Subcutaneous adipose tissue (tissue), 4 donors: ENCODE measurements around the gene SMIM38. TPM values are rescaled to one million over a fixed set of nuclear protein-coding genes. Genes with fewer than 3 reads are reported as not detected.

Experiments used
- CTCF ChIP-seq: fragments of 450-650 bp; IDR thresholded peaks from one replicate; pipeline ENCODE4 v1.5.1; 2016; ENCODE audit warnings: low read depth, mild to moderate bottlenecking, control low read depth, antibody characterized with exemption, moderate library complexity
- total RNA-seq, 4 donors: library from RNA; depleted of rRNA; stranded (reverse); fragments of >200 nt; gene quantifications; one replicate each; pipeline ENCODE4 v1.1.0, GENCODE V29; 2016

Gene SMIM38
- total RNA-seq, 4 donors from 2014 or later = 0.44 to 1.2 (median 1.1) TPM; not detected in 1

GRCh38 chr11:69166218-69167115, 10.7 kb downstream of the SMIM38 start:
- TF ChIP-seq CTCF = no peak

GRCh38 chr11:69167130-69167915, 11.6 kb downstream of the SMIM38 start:
- no peak for TF ChIP-seq CTCF

- TF ChIP-seq CTCF = no peak
Measured at GRCh38 chr11:69167916-69168691, 12.4 kb downstream of the SMIM38 start.

GRCh38 chr11:69169479-69169878, 13.7 kb downstream of the SMIM38 start:
- TF ChIP-seq CTCF = no peak

GRCh38 chr11:69170704-69171103, 15.0 kb downstream of the SMIM38 start:
- no peak for TF ChIP-seq CTCF

GRCh38 chr11:69171476-69172240, 15.9 kb downstream of the SMIM38 start:
- no peak for TF ChIP-seq CTCF
